Vagina (tissue), 2 donors: Measurements from ENCODE around the gene UBTD2.
"Not testable (repeated sequence)": the region's sequence is repeated elsewhere in the genome, so short reads cannot be mapped to it uniquely, and the experiment has no call there.

ENCODE experiments used
- CTCF ChIP-seq, 3 experiments: fragments of 450-650 bp in 2 of 3; fragments of 200-600 bp in 1 of 3; sonication (generic) in 1 of 3; IDR thresholded peaks; one replicate each; pipeline ENCODE4 v1.5.1; 2017 to 2019; ENCODE audit warnings: antibody characterized with exemption in 3 of 3, mild to moderate bottlenecking in 2 of 3, moderate library complexity in 2 of 3
- POLR2A ChIP-seq, 2 donors: fragments of 450-650 bp; IDR thresholded peaks; one replicate each; pipeline ENCODE4 v1.6.1; 2017; ENCODE audit warnings: antibody characterized with exemption in 2 of 2, mild to moderate bottlenecking in 2 of 2, moderate library complexity in 2 of 2
- POLR2AphosphoS5 ChIP-seq, 2 donors: sonication (generic); formaldehyde crosslinking; IDR thresholded peaks; one replicate each; pipeline ENCODE4 v1.9.0; 2017; ENCODE audit warnings: antibody characterized with exemption in 2 of 2, mild to moderate bottlenecking in 2 of 2, low read depth in 1 of 2; ENCODE audit not compliant: insufficient read depth in 1 of 2

GRCh38 chr5:172326901-172327300 lies 43.3 kb upstream of the UBTD2 start:
- TF ChIP-seq CTCF (IDR thresholded peaks at IDR 0.05); POLR2A (IDR thresholded peaks at IDR 0.05); POLR2AphosphoS5 (IDR thresholded peaks at IDR 0.05; ENCODE audit: insufficient read depth in 1 of 2, low read depth in 1 of 2): not testable (repeated sequence)
